BE2C (cell line): Measurements from ENCODE around the gene CCDC40.

Experiments used
- DNase-seq: peaks from one replicate; pipeline ENCODE4 v3.0.0-alpha.2; 2020
- H3K27me3 ChIP-seq: fragments of 250-450 bp; sonication (Bioruptor Pico); 2 replicates; pipeline ENCODE4 v1.5.1; 2020; ENCODE audit warnings: mild to moderate bottlenecking
- H3K36me3 ChIP-seq: fragments of 250-450 bp; sonication (Bioruptor Pico); 2 replicates; pipeline ENCODE4 v1.5.1; 2020; ENCODE audit warnings: mild to moderate bottlenecking
- H3K4me1 ChIP-seq: fragments of 250-450 bp; sonication (Bioruptor Pico); 2 replicates; pipeline ENCODE4 v1.5.1; 2020
- H3K4me3 ChIP-seq: 2 replicates; pipeline ENCODE4 v1.5.1; 2011; ENCODE audit warnings: low read depth, low read length
- H3K9me3 ChIP-seq: fragments of 250-450 bp; sonication (Bioruptor Pico); 2 replicates; pipeline ENCODE4 v1.5.1; 2020
- CTCF ChIP-seq: IDR thresholded peaks from 2 replicates; pipeline ENCODE4 v1.5.1; 2012; ENCODE audit warnings: mild to moderate bottlenecking, low read depth, low read length

The CCDC40 gene

GRCh38 chr17:80097844-80098691, 61.6 kb downstream of the CCDC40 start:
- TF ChIP-seq CTCF = no peak
- no peak for DNase-seq

GRCh38 chr17:80099291-80100034, 63.0 kb downstream of the CCDC40 start:
- H3K36me3 ChIP-seq = no peaks in the 10 kb centered on the region

More at GRCh38 chr17:80097844-80098691, 61.6 kb downstream of the CCDC40 start:
- Histone ChIP-seq H3K36me3 (no peaks in the 10 kb centered on the region), H3K27me3 (no peaks in the 10 kb centered on the region), H3K4me3 (no peak overlapping the region), H3K9me3 (no peaks in the 10 kb centered on the region), H3K4me1 (peaks cover 3% of the 10 kb centered on the region)

GRCh38 chr17:80100035-80100323, 63.5 kb downstream of the CCDC40 start:
- peaks cover 3% of the 10 kb centered on the region for H3K4me1 ChIP-seq
- H3K27me3 ChIP-seq = no peaks in the 10 kb centered on the region
- DNase-seq = no peak

More at GRCh38 chr17:80099291-80100034, 63.0 kb downstream of the CCDC40 start:
- H3K9me3 ChIP-seq = no peaks in the 10 kb centered on the region
- no peak for DNase-seq
- peaks cover 3% of the 10 kb centered on the region for H3K4me1 ChIP-seq
- no peak for TF ChIP-seq CTCF
- no peaks in the 10 kb centered on the region for H3K27me3 ChIP-seq
- H3K4me3 ChIP-seq = no peak overlapping the region

GRCh38 chr17:80101011-80101945, 64.8 kb downstream of the CCDC40 start, which contains the start of gene GAA:
GAA (plus strand) TSS chr17:80101581; CDS start chr17:80104587, 3,006 bp downstream.
- Histone ChIP-seq H3K9me3 (no peaks in the 10 kb centered on the region), H3K36me3 (no peaks in the 10 kb centered on the region), H3K27me3 (no peaks in the 10 kb centered on the region), H3K4me1 (peaks cover 9% of the 10 kb centered on the region), H3K4me3 (peak within 1 kb of the TSS; percentile 94)
- DNase-seq = peak; percentile 95
- peak; percentile 50 for TF ChIP-seq CTCF

More at GRCh38 chr17:80100035-80100323, 63.5 kb downstream of the CCDC40 start:
- H3K36me3 ChIP-seq = no peaks in the 10 kb centered on the region
- TF ChIP-seq CTCF = no peak
- H3K4me3 ChIP-seq = no peak overlapping the region
- H3K9me3 ChIP-seq = no peaks in the 10 kb centered on the region

GRCh38 chr17:80101946-80102663, 65.7 kb downstream of the CCDC40 start:
- Histone ChIP-seq H3K27me3 (no peaks in the 10 kb centered on the region), H3K4me1 (peaks cover 9% of the 10 kb centered on the region), H3K36me3 (no peaks in the 10 kb centered on the region), H3K4me3 (peak overlapping the region; percentile 94), H3K9me3 (no peaks in the 10 kb centered on the region)
- no peak for DNase-seq
- TF ChIP-seq CTCF = no peak
